HepG2 (cell line): ENCODE results near the gene GRIFIN.

Experiments
- ASH2L ChIP-seq: fragments of 300-600, 200-600 bp; sonication (generic); IDR thresholded peaks from 2 replicates; pipeline ENCODE4 v1.7.0; 2017; ENCODE audit warnings: low read depth, mild to moderate bottlenecking, moderate library complexity, mixed read lengths, low read length; ENCODE audit not compliant: insufficient read length
- HDAC2 ChIP-seq: sonication (generic); formaldehyde crosslinking; IDR thresholded peaks from 2 replicates; pipeline ENCODE4 v1.4.0; 2020; ENCODE audit warnings: missing genetic modification reagents
- KDM1A ChIP-seq: IDR thresholded peaks from 2 replicates; pipeline ENCODE4 v1.6.1; 2016; ENCODE audit warnings: missing compliant biosample characterization
- PHF20 ChIP-seq: sonication (generic); formaldehyde crosslinking; IDR thresholded peaks from 2 replicates; pipeline ENCODE4 v1.5.0; 2020; ENCODE audit warnings: mild to moderate bottlenecking, missing genetic modification reagents
- ZNF431 ChIP-seq: sonication (generic); formaldehyde crosslinking; IDR thresholded peaks from 2 replicates; pipeline ENCODE4 v1.9.0; 2022; ENCODE audit warnings: missing genetic modification reagents, low read depth, mild to moderate bottlenecking, borderline replicate concordance
- TF ChIP-seq, protein P1 (sequence below), 2 experiments: IDR thresholded peaks; 2 replicates each; pipeline ENCODE4 v1.6.1; 2011 to 2012; ENCODE audit warnings: low read length in 2 of 2, borderline replicate concordance in 1 of 2, low read depth in 1 of 2, mild to moderate bottlenecking in 1 of 2, moderate library complexity in 1 of 2

DNA sequence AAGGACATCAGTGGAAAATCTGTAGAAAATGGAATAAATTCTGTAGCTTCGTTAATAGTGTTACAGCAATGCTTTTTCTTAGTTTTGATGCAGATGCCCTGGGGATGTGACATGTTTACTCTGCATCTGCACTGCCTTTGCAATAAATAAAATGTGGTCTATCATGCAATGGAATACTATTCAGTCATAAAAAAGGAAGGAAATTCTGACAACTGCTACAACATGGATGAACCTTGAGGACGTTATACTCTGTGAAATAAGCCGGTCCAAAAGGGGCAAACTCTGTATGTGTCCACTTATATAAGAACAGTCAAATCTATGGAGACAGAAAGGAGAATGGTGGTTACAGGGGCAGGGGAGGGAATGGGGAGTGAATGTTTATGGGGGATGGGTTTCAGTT, 13.5 kb downstream of the GRIFIN start:
- TF ChIP-seq HDAC2 (CRISPR knock-in tag) (no peak), ZNF431 (no peak), KDM1A (CRISPR knock-in tag) (no peak), ASH2L (no peak), PHF20 (CRISPR knock-in tag) (no peak)
- TF ChIP-seq, protein P1, sequence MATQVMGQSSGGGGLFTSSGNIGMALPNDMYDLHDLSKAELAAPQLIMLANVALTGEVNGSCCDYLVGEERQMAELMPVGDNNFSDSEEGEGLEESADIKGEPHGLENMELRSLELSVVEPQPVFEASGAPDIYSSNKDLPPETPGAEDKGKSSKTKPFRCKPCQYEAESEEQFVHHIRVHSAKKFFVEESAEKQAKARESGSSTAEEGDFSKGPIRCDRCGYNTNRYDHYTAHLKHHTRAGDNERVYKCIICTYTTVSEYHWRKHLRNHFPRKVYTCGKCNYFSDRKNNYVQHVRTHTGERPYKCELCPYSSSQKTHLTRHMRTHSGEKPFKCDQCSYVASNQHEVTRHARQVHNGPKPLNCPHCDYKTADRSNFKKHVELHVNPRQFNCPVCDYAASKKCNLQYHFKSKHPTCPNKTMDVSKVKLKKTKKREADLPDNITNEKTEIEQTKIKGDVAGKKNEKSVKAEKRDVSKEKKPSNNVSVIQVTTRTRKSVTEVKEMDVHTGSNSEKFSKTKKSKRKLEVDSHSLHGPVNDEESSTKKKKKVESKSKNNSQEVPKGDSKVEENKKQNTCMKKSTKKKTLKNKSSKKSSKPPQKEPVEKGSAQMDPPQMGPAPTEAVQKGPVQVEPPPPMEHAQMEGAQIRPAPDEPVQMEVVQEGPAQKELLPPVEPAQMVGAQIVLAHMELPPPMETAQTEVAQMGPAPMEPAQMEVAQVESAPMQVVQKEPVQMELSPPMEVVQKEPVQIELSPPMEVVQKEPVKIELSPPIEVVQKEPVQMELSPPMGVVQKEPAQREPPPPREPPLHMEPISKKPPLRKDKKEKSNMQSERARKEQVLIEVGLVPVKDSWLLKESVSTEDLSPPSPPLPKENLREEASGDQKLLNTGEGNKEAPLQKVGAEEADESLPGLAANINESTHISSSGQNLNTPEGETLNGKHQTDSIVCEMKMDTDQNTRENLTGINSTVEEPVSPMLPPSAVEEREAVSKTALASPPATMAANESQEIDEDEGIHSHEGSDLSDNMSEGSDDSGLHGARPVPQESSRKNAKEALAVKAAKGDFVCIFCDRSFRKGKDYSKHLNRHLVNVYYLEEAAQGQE (IDR thresholded peaks at IDR 0.05; ENCODE audit: borderline replicate concordance in 1 of 2, low read depth in 1 of 2, low read length in 2 of 2): no peak
